ENCODE data around the gene LUM.

LUM gene

DNA sequence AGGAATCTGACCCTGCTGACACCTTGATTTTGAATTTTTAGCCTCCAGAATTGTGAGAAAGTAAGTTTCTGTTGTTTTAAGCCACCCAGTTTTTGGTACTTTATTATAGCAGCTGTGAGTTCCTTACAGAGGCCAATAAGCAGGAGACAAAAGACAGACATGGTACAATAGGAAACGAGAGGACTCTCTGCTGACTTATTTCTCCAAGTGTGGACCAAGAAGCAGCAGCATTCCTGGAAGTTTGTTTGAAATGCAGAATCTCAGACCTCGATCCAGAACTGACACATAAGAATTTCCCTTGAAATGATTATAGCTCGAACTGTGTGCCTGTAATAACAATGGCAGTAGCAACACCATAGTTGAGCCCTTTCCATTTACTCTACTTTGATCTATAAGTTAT lies 31.9 kb upstream of the LUM start:
- no peaks in the 10 kb centered on the region for H3K36me3 ChIP-seq
- no peak for DNase-seq
- no peaks in the 10 kb centered on the region for H3K27me3 ChIP-seq
- H3K9me3 ChIP-seq, result no peaks in the 10 kb centered on the region
- H3K4me3 ChIP-seq (ENCODE audit: low read depth, low read length), result no peak overlapping the region
- peaks cover 14% of the 10 kb centered on the region for H3K4me1 ChIP-seq
- TF ChIP-seq, protein P1, sequence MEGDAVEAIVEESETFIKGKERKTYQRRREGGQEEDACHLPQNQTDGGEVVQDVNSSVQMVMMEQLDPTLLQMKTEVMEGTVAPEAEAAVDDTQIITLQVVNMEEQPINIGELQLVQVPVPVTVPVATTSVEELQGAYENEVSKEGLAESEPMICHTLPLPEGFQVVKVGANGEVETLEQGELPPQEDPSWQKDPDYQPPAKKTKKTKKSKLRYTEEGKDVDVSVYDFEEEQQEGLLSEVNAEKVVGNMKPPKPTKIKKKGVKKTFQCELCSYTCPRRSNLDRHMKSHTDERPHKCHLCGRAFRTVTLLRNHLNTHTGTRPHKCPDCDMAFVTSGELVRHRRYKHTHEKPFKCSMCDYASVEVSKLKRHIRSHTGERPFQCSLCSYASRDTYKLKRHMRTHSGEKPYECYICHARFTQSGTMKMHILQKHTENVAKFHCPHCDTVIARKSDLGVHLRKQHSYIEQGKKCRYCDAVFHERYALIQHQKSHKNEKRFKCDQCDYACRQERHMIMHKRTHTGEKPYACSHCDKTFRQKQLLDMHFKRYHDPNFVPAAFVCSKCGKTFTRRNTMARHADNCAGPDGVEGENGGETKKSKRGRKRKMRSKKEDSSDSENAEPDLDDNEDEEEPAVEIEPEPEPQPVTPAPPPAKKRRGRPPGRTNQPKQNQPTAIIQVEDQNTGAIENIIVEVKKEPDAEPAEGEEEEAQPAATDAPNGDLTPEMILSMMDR (IDR thresholded peaks at IDR 0.05; ENCODE audit: low read depth, low read length), result no peak

DNA sequence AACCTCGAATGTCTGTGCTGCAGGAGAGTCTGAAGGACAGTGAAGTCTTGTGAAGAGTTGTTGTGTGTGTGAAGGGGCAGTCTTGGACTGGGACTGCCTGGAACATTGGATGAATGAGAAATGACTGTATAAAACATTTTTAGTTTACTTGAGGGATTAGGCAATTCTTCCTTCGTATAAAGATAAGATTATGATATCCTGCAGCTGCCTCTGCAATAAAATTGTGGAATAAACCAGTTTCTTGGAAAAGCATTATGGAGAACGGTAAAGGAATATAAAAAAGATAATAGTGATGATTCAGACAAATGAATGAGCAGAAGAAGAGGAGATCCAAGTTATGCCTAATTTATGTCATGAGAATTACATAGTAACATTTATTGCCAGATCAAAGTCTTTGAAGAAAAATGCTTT lies 30.9 kb upstream of the LUM start:
- DNase-seq, result no peak
- TF ChIP-seq, protein P1 (IDR thresholded peaks at IDR 0.05; ENCODE audit: low read depth, low read length), result no peak
- Histone ChIP-seq H3K9me3 (no peaks in the 10 kb centered on the region), H3K4me3 (ENCODE audit: low read depth, low read length) (no peak overlapping the region), H3K27me3 (no peaks in the 10 kb centered on the region), H3K4me1 (peaks cover 19% of the 10 kb centered on the region), H3K36me3 (no peaks in the 10 kb centered on the region)

DNA sequence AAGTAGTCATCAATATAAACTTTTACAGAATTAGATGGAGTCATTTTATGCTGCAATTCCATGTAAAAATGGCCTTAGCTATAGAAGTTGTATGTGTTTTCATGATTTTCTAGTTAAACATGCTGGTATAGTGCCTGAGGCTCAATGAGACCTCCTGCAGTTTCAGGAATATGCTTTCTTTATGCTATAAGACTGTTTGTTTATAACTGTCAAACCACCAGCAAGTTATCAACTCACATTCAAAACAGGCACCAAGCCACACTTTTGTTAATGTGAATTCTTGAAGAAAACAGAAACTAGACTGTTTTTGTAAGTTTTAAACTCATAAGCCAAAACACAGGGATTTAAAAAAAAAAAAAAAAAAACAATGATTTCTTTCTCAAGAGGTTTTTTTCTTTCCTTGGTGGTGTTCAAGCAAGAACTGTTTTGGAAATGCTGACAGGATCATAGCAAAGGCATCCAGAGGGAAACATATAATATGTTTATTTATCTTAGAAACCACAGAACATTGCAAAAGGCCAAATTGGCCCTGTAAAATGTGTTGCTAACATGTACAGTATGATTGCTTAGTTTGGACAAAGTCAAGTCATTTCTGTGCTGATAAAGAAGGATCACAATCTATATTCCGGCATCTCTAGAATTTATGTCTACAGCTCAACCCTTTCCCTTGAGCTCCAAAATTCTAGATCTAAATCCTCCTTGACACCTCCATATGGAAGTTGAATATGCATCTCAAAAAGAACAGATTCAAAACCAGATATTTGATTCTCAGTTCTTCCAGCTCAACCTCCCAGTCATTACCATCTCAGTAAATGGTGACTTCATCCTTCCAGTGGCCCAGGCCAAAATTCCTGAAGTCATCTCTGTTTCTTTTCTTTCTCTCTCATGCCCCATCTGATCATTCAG lies 29.0 kb upstream of the LUM start:
- peaks cover 19% of the 10 kb centered on the region for H3K4me1 ChIP-seq
- no peak for DNase-seq
- TF ChIP-seq, protein P1 (IDR thresholded peaks at IDR 0.05; ENCODE audit: low read depth, low read length), result no peak
- H3K9me3 ChIP-seq, result no peaks in the 10 kb centered on the region
- H3K36me3 ChIP-seq, result no peaks in the 10 kb centered on the region
- no peaks in the 10 kb centered on the region for H3K27me3 ChIP-seq
- no peak overlapping the region for H3K4me3 ChIP-seq (ENCODE audit: low read depth, low read length)

DNA sequence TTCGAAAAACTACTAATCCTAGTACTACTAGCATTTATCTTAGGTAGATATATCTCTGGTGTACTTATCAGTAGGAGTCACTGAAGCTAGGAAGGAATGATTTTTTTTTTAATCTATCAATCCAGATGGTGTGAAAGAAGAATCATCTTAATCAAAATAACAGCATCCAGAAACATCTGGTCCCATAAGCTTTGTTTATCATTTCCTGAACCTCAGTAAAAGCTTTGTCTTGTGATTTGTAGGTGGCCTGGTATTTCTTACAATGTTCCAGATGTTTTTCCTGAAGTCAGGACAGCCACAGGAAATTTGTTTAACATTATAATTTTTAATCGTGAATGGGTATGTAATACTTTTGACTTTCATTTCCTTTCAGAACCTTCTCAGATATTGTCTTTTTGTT lies 28.0 kb upstream of the LUM start:
- H3K36me3 ChIP-seq, result no peaks in the 10 kb centered on the region
- H3K4me3 ChIP-seq (ENCODE audit: low read depth, low read length), result peak overlapping the region; percentile 21
- peaks cover 19% of the 10 kb centered on the region for H3K4me1 ChIP-seq
- H3K9me3 ChIP-seq, result no peaks in the 10 kb centered on the region
- no peak for DNase-seq
- no peaks in the 10 kb centered on the region for H3K27me3 ChIP-seq
- TF ChIP-seq, protein P1 (IDR thresholded peaks at IDR 0.05; ENCODE audit: low read depth, low read length), result no peak

DNA sequence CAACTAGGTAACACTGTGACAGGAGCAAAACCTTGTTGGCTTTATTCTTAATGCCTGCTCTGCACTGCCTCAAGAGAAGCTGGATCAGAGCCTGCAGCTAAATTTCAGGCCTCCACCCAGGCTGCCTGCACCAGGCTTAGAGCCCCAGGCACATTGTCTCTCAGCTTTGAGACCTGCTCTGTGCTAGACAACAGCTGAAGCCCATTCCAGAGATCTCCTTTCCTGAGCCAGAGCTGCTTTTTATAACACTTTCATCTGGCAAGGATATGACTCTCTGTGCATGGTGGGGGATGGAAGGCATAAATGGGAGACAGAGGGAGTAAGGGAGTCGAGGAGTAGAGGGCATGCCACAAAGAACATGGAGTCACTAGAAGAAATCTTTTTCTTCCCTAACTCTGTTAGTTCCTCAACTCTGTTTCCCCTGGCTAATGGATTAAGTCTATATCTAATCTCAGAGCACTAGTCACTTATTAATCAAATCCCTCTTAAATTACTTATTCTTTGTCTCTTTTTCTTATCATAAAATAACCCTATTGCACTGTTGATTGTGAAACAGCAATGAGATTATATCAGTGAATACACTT lies 27.1 kb upstream of the LUM start:
- TF ChIP-seq, protein P1 (IDR thresholded peaks at IDR 0.05; ENCODE audit: low read depth, low read length), result no peak
- H3K4me1 ChIP-seq, result peaks cover 19% of the 10 kb centered on the region
- DNase-seq, result peak; percentile 83

DNA sequence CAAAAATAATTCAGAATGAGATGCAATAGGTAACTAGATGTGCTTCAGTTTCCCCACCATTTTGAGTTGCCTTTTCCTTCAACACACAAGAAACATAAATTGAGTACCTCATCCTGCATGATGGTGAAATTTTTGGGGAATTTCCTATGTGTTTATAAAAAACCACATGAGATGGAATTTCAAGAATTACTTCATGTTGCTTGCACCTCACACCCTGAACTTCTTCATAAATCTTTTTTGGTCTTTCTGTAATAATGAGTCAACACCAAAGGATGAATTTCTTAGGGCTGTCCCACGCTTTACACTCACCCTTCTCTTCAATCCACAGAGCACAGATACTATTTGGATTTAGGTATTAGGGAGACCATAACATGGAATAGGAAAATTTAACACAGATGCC lies 22.6 kb upstream of the LUM start:
- Histone ChIP-seq H3K27me3 (no peaks in the 10 kb centered on the region), H3K9me3 (no peaks in the 10 kb centered on the region), H3K36me3 (no peaks in the 10 kb centered on the region), H3K4me1 (peaks cover 9% of the 10 kb centered on the region), H3K4me3 (ENCODE audit: low read depth, low read length) (no peak overlapping the region)
- no peak for DNase-seq
- TF ChIP-seq, protein P1 (IDR thresholded peaks at IDR 0.05; ENCODE audit: low read depth, low read length), result no peak

More for the DNA sequence above, 27.1 kb upstream of the LUM start:
- Histone ChIP-seq H3K36me3 (no peaks in the 10 kb centered on the region), H3K27me3 (no peaks in the 10 kb centered on the region), H3K9me3 (no peaks in the 10 kb centered on the region), H3K4me3 (ENCODE audit: low read depth, low read length) (peak overlapping the region; percentile 21)
